Measurements from ENCODE around the gene KAT2B.
A peak's percentile ranks its signal among the peaks of the same experiment; 100 is the strongest.
"Not testable (repeated sequence)": the region's sequence is repeated elsewhere in the genome, so short reads cannot be mapped to it uniquely, and the experiment has no call there.

Gene KAT2B

GRCh38 chr3:20042331-20042730, 2.1 kb downstream of the KAT2B start:
- no peak for DNase-seq

DNA sequence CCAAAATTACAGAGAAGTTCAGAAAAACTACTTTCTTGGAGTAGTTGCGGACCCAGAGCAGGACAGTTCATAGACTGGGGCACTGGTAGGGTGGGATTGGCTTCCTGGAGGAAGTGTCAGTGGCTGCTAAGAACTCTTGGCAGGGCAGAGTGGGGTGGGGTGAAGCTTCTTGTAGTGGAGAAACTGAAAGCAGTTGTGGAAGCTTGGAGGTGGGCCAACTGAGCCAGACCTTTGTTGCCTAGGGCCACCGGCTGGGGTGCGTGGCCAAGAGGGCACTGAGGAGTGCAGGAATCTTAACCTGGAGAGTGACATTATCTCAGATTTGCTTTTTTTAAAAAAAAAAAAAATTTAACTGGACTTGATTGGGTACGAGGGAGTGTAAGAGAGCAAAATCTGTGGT, 3.1 kb downstream of the KAT2B start:
- peak; percentile 43 for DNase-seq

- DNase-seq: no peak
Observed at GRCh38 chr3:20043825-20044224, 3.6 kb downstream of the KAT2B start.

GRCh38 chr3:20045141-20045540, 4.9 kb downstream of the KAT2B start:
- not testable (repeated sequence) for DNase-seq

DNA sequence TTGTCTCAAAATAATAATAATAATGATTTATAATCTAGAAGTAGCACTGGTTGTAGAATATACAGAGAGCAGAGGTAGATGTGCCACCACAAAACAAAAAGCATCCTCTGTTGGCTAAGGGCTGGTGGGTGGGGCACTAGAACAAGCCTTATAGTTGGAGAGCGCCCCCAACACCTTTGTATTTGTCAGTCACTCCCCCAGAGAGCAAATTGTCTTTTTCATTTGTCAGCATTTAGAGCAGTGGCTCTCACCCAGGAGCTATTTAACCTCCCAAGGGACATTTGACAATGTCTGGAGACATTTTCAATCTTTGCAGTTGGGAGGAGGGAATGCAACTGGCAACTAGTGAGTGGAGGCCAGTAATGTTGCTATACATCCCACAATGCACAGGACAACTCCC, 6.3 kb downstream of the KAT2B start:
- DNase-seq: no peak

DNA sequence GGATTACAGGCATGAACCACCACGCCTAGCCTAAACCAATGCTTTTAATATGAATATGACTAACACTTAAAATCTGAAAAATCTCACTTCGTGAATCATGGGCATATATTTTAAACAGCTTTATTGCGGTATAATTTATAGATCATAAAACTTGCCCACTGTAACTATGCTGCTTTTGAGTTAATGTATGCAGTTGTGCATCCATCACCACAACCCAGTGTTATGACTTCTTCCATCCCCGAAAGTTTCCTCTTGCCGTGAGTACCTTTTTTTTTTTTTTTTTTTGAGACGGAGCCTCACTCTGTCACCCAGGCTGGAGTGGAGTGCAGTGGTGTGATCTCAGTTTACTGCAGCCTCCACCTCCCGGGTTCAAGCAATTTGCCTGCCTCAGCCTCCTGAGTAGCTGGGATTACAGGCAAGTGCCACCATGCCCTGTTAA, 7.1 kb downstream of the KAT2B start:
- DNase-seq: no peak

DNA sequence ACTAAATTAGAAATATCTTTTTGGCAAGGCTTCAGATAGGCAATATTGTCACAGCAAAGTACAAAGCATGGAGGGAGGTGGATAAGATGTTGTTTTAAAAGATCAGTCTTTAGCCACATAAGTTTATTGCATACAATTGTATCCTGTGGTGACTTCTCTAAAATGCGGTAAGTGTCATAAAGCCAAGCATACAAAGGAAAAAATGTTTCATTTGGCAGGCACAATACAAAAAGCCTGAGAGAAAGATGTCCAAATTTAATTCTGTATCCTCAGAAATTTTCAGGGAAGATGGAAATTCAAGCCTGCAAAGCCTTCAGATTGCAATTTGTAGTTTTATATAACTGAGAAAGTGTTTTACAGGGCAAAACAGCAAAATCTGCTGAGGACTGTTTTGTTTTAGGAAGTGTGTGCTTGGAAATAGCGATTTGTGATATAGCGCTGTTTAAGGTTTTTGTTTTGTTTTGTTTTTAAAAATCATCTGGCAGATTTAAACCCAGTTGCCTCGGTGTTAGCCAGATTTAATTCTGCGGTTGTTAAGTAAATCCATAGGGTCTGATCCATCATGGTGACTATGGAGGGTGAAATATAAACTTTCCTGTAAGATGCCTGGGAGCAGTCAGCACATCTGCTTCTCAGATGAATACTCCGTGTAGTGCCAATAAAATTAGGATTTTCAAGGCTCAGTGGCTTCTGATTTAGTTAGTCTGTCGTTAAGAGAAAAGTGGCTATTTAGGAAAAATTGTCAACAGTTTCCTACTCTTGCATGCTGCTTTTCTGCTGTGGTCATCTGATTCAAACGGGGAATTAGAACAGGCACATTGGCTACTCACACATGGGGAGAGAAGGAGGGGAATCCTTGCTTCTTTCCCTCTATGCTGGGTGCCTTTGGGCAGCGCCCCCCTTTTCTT, 8.0 kb downstream of the KAT2B start:
- DNase-seq: no peak

DNA sequence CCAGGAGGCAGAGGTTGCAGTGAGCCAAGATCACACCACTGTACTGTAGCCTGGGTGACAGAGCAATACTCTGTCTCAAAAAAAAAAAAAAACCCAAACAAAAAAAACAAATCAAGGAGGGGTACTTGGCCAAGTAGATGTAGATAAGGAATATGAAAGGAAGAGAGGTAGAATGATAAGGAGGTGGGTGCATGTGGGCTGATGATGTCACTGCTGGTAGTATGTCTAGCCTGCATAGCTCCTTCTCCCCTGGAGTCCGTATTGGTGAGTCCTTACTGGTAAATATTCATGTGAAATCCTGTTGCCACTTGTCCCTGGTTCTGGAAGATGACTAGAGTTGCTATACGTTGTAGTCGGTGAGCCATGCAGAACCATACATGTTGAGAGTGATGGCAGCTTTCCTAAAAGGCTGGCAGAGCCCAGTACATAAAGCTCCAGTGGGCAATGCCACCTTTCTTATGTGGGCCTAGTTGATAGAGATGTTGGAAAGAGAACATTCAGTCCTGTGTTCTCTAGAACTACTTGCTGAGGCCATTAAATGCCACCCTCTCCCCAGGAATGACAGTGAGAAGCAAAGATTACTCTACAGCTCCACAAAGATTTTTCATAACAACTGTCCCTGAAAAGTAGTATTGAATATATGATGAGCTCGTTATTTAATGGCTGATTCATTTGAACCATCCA, 11.0 kb downstream of the KAT2B start:
- no peak for DNase-seq

GRCh38 chr3:20052851-20053250, 12.6 kb downstream of the KAT2B start:
- no peak for DNase-seq

DNA sequence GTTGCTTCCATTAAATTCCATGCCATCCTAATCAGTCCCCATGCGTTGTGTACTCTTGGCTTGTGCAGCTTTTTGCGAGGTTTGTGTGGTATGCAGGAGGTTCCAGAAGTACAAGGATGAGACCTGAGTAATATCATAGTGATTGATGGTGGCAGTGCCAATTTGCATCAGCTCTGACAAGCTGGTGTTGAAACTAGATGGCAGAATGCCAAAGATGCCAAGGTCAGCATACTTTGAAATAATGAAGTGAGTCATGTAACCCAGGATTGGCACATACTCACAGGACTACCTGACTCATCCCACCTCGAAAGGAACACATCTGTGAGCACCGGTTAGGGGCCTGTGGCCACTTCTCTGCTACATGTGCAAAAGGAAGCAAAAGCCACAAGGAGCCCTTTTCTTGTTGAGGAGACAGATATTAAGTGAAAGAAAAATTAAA, 14.3 kb downstream of the KAT2B start:
- DNase-seq: peak; percentile 87

DNA sequence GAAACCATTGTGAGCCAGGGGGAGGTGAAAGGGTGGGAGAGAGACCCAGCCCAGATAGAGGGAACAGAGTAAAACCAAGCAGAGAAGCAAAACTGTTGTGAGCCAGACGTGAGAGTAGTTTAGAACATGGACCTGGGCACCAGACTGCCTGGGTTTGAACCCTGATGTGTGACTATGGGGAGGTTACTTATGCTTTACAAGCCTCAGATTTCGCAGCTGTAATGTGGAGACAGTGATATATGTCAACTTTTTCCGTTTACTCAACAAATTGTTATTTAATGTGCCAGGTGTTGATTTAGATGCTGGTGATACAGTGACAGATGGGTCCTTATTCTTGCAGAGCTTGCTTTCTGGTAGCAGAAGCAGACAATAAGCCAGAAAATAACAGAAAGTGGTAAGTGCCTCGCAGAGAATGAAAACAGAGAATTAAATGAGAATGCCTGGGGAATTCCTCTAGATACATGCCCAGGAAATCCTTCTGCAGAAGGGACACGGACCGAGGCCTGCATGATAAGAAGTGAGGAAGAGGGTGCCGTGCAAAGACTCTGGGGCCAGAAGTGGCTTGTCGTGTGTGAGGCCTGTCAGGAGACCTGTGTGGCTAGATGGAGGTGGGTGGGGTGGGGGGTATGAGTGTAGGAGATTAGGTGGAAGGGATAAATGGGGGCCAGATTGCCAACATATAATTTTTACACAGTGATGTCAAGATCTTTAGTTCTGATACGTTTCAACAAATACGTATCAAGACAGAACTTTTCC, 15.0 kb downstream of the KAT2B start:
- DNase-seq: no peak

DNA sequence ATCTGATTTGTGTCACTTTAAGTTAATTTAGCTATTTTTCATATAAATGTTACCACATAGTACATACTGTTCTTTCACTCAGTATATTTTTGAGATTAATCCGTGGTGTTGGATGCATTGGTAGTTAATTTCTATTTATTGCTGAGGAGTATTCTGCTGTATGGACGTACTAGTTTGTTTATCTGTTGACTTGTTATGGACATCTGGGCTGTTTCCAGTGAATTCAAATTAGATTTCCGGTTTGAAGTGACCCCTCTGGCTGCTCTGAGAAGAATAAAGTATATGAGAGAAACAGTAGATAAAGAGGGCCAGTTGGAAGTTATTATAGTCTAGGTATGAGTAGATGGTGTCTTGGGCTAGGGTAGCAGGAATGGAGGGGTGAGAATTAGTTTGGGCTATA, 15.6 kb downstream of the KAT2B start:
- DNase-seq: no peak

- peak; percentile 85 for DNase-seq
Observed at GRCh38 chr3:20056725-20057611, 16.7 kb downstream of the KAT2B start.

DNA sequence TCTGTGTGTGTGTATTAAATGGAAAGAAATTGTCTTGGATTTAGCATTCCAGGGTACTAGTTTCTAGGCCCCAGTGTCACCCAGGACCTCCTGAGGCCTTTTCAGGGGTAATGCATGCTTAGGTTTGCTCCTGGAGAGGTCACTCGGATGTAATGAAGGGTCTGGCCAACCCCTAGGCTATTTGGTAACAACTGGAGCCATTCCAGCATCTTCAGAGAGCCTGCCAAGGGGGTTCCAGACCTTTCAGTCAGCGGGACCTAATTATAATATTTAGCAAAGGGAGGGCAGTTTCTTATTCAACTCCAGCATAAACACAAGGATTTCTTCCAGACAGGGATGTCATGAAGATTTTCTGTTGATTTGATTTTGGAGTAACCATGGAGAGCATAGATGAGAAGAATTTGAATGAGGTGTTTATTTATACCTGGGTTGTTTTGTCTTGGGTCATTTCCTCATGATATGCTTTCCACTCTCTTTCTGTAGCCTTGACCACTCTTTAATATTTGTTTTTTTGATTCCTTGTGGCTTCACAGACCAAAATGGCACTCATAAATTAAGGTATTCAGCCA, 17.4 kb downstream of the KAT2B start:
- DNase-seq: no peak

- no peak for DNase-seq
Observed at GRCh38 chr3:20059929-20060328, 19.7 kb downstream of the KAT2B start.

DNA sequence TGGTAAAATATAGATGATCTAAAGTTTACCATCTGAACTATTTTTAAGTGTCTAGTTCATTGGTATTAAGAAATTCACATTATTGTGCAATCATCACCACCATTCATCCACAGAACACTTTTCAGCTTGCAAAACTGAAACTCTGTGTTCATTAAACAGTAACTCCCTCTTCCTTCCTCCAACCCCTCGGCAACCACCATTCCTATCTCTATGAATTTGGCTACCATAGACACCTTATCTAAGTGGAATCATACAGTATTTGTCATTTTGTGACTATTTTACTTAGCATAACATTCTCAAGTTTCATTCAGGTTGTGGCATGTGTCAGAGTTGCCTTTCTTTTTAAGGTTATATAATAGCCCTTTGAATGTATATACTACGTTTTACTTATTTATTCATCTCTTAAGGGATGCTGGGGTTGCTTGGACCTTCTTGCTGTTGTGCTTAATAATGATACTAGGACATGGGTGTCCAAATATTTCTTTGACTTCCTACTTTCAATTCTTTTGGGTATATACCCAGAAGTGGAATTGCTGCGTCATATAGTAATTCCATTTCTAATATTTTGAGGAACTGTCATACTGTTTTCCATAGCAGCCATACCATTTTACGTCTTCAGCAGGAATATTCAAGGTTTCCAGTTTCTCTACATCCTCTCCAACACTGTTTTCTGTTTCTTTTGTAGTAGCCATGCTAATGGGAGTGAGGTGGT, 20.9 kb downstream of the KAT2B start:
- peak; percentile 14 for DNase-seq

DNA sequence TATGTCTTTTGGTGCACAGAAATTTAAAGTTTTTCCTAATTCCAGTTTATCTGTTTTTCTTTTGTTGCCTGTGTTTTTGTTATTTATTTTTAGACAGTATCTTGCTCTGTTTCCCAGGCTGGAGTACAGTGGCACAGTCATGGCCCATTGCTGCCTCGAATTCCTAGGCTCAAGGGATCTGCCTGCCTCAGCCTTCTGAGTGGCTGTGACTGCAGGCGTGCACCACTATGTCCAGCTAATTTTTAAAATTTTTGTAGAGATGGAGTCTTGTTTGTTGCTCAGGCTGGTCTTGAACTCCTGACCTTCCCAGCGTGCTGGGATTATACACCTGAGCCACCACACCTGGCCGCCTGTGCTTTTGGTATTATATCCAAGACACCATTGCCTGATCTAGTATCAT, 22.8 kb downstream of the KAT2B start:
- DNase-seq: no peak

DNA sequence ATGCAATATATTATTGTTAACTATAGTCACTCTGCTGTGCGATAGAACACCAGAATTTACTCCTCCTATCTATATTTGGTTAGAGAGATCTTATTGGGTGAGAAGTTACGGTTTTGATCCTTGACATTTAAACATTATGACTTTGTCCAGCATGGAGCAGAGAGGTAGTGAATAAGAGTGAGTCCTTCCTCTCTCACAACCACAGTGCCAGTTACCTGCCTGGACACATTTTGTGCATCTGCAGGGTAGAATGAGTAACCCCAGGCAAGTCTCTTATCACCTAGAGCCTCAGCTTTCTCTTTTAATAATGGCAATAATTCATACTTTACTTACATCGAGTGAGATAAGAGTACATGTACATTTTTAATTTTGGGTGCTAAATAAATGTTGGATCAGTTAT, 24.1 kb downstream of the KAT2B start:
- DNase-seq: no peak

GRCh38 chr3:20064796-20065564, 24.7 kb downstream of the KAT2B start:
- DNase-seq: no peak

DNA sequence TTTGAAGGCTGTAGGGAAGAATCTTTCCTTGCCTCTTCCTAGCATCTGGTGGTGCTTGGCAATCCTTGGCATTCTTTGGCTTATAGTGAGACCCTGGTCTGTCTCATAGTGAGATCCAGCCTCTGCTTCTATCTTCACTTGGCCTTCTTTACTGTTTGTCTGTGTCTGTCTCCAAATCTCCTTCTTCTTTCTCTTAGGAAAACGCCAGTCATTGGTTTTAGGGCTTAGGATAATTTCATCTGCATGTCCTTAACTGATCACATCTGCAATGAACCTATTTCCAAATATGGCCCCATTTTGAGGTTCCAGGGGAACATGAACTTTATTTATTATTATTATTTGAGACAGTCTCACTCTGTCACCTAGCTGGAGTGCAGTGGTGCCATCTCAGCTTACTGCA, 25.8 kb downstream of the KAT2B start:
- DNase-seq: no peak
